Activated CD4-positive, alpha-beta T cell treated with anti-CD3 and anti-CD28 coated beads for 36 hours (primary cell): ENCODE measurements around the gene WDPCP. TPM values are rescaled to one million over a fixed set of nuclear protein-coding genes. Genes with fewer than 3 reads are reported as not detected.

ENCODE experiments used
- ATAC-seq: fragments of 200-7000 bp; cut with Tn5 transposase; one replicate; pipeline ENCODE4 v1.10.0; 2021; ENCODE audit warnings: mild to moderate bottlenecking, moderate library complexity
- CTCF ChIA-PET: fragments of 350-600 bp; sonication (Branson Sonifier 250); formaldehyde crosslinking; loops from one replicate; lab custom pipeline; 2021; ENCODE audit warnings: antibody characterized with exemption; lab: Charles Lee
- POLR2A ChIA-PET: fragments of 350-600 bp; sonication (Branson Sonifier 250); formaldehyde crosslinking; loops from one replicate; lab custom pipeline; 2021; ENCODE audit warnings: antibody characterized with exemption, inconsistent platforms; lab: Charles Lee
- DNase-seq: peaks from one replicate; pipeline ENCODE4 v3.0.0-alpha.2; 2020
- H3K27ac Mint-ChIP-seq: one replicate; pipeline ENCODE4 v1.8.0; 2021; ENCODE audit warnings: mixed read lengths
- H3K27me3 Mint-ChIP-seq: one replicate; pipeline ENCODE4 v1.8.0; 2021; ENCODE audit warnings: mixed read lengths
- H3K36me3 Mint-ChIP-seq: one replicate; pipeline ENCODE4 v1.8.0; 2021; ENCODE audit warnings: low read depth, mixed read lengths
- H3K4me1 Mint-ChIP-seq: one replicate; pipeline ENCODE4 v1.8.0; 2021; ENCODE audit warnings: mixed read lengths
- H3K4me3 Mint-ChIP-seq: one replicate; pipeline ENCODE4 v1.8.0; 2021; ENCODE audit warnings: mild to moderate bottlenecking, moderate library complexity, mixed read lengths
- H3K9me3 Mint-ChIP-seq: one replicate; pipeline ENCODE4 v1.8.0; 2021; ENCODE audit warnings: low read depth, mixed read lengths
- intact Hi-C, 2 experiments: fragments of 100-400 bp; cut with DNase I in 1 of 2; cut with micrococcal nuclease in 1 of 2; formaldehyde crosslinking; loops; one replicate each; pipeline versions ENCODE4 v1.14.2 to v1.15.1; 2022 to 2024; cut with DNase I, micrococcal nuclease
- total RNA-seq, 2 experiments: library from RNA; stranded (reverse); gene quantifications; one replicate each; pipeline ENCODE4 v1.2.3, GENCODE V29; 2021

The WDPCP gene
- total RNA-seq, 2 experiments from 2014 or later = 6.5 to 8.2 TPM

- Mint-ChIP-seq H3K27ac (no peak overlapping the region), H3K36me3 (peaks cover 9% of the 10 kb centered on the region), H3K9me3 (peaks cover 7% of the 10 kb centered on the region), H3K27me3 (no peaks in the 10 kb centered on the region), H3K4me1 (no peaks in the 10 kb centered on the region), H3K4me3 (no peak overlapping the region)
- DNase-seq = no peak
- intact Hi-C loops = loop anchor here (5.0 to 10.0 kb wide), 2 partner anchors 747 to 1085 kb away; no protein-coding TSS in a partner anchor
- CTCF ChIA-PET = no interaction called here
- no peak for ATAC-seq
- POLR2A ChIA-PET = no interaction called here
Measured at GRCh38 chr2:63539416-63540162, 48.7 kb downstream of the WDPCP start.

GRCh38 chr2:63538390-63538789, 49.9 kb downstream of the WDPCP start:
- no peak for DNase-seq
- ChIA-PET CTCF (no interaction called here), POLR2A (no interaction called here)
- H3K4me1 Mint-ChIP-seq = no peaks in the 10 kb centered on the region
- peaks cover 15% of the 10 kb centered on the region for H3K36me3 Mint-ChIP-seq
- intact Hi-C loops = no loop called here
- H3K27me3 Mint-ChIP-seq = no peaks in the 10 kb centered on the region
- no peak for ATAC-seq
- H3K27ac Mint-ChIP-seq = no peak overlapping the region
- H3K9me3 Mint-ChIP-seq = peaks cover 11% of the 10 kb centered on the region
- H3K4me3 Mint-ChIP-seq = no peak overlapping the region

GRCh38 chr2:63537306-63537705, 51.0 kb downstream of the WDPCP start:
- ChIA-PET POLR2A (no interaction called here), CTCF (no interaction called here)
- H3K36me3 Mint-ChIP-seq = peaks cover 16% of the 10 kb centered on the region
- no peaks in the 10 kb centered on the region for H3K27me3 Mint-ChIP-seq
- ATAC-seq (no peak), DNase-seq (no peak)
- H3K4me1 Mint-ChIP-seq = no peaks in the 10 kb centered on the region
- intact Hi-C loops = no loop called here
- H3K9me3 Mint-ChIP-seq = peaks cover 15% of the 10 kb centered on the region
- no peak overlapping the region for H3K4me3 Mint-ChIP-seq
- H3K27ac Mint-ChIP-seq = no peak overlapping the region

GRCh38 chr2:63530704-63531279, 57.5 kb downstream of the WDPCP start:
- H3K4me3 Mint-ChIP-seq = no peak overlapping the region

GRCh38 chr2:63525905-63526304, 62.4 kb downstream of the WDPCP start:
- ChIA-PET CTCF (no interaction called here), POLR2A (no interaction called here)
- ATAC-seq = no peak
- Mint-ChIP-seq H3K27ac (no peak overlapping the region), H3K4me3 (no peak overlapping the region), H3K9me3 (peaks cover 34% of the 10 kb centered on the region), H3K4me1 (no peaks in the 10 kb centered on the region), H3K36me3 (peaks cover 19% of the 10 kb centered on the region), H3K27me3 (no peaks in the 10 kb centered on the region)
- DNase-seq = no peak
- intact Hi-C loops = no loop called here

More at GRCh38 chr2:63530704-63531279, 57.5 kb downstream of the WDPCP start:
- intact Hi-C loops = no loop called here
- H3K27me3 Mint-ChIP-seq = no peaks in the 10 kb centered on the region
- CTCF ChIA-PET = interaction anchor here (0.7 kb wide), 1 partner anchor 13 kb away, joined by 3 read pairs; no protein-coding TSS in a partner anchor
- no peak overlapping the region for H3K27ac Mint-ChIP-seq
- H3K4me1 Mint-ChIP-seq = no peaks in the 10 kb centered on the region
- H3K36me3 Mint-ChIP-seq = peaks cover 24% of the 10 kb centered on the region
- POLR2A ChIA-PET = no interaction called here
- ATAC-seq = no peak
- no peak for DNase-seq
- H3K9me3 Mint-ChIP-seq = peaks cover 24% of the 10 kb centered on the region

- ATAC-seq (no peak), DNase-seq (no peak)
- no peaks in the 10 kb centered on the region for H3K4me1 Mint-ChIP-seq
- CTCF ChIA-PET = interaction anchor here (1.8 kb wide), 1 partner anchor 65 kb away, joined by 4 read pairs; the partner anchor contains the start of genes MDH1 and WDPCP
- intact Hi-C loops = no loop called here
- H3K27me3 Mint-ChIP-seq = no peaks in the 10 kb centered on the region
- H3K36me3 Mint-ChIP-seq = peaks cover 18% of the 10 kb centered on the region
- H3K9me3 Mint-ChIP-seq = peaks cover 42% of the 10 kb centered on the region
- POLR2A ChIA-PET = no interaction called here
- no peak overlapping the region for H3K4me3 Mint-ChIP-seq
- H3K27ac Mint-ChIP-seq = no peak overlapping the region
Measured at GRCh38 chr2:63522950-63523349, 65.3 kb downstream of the WDPCP start.

GRCh38 chr2:63520793-63521192, 67.5 kb downstream of the WDPCP start:
- no peak for ATAC-seq
- no peak for DNase-seq
- no peak overlapping the region for H3K4me3 Mint-ChIP-seq
- H3K36me3 Mint-ChIP-seq = peaks cover 18% of the 10 kb centered on the region
- no peaks in the 10 kb centered on the region for H3K27me3 Mint-ChIP-seq
- no peak overlapping the region for H3K27ac Mint-ChIP-seq
- H3K9me3 Mint-ChIP-seq = peaks cover 44% of the 10 kb centered on the region
- intact Hi-C loops = no loop called here
- CTCF ChIA-PET = no interaction called here
- POLR2A ChIA-PET = no interaction called here
- H3K4me1 Mint-ChIP-seq = no peaks in the 10 kb centered on the region

GRCh38 chr2:63514781-63515180, 73.5 kb downstream of the WDPCP start:
- CTCF ChIA-PET = no interaction called here
- Mint-ChIP-seq H3K4me1 (no peaks in the 10 kb centered on the region), H3K36me3 (peaks cover 14% of the 10 kb centered on the region), H3K27ac (no peak overlapping the region), H3K4me3 (no peak overlapping the region), H3K27me3 (no peaks in the 10 kb centered on the region), H3K9me3 (peaks cover 23% of the 10 kb centered on the region)
- intact Hi-C loops = no loop called here
- POLR2A ChIA-PET = no interaction called here
- DNase-seq (no peak), ATAC-seq (no peak)

GRCh38 chr2:63514237-63514716, 74.0 kb downstream of the WDPCP start:
- DNase-seq (no peak), ATAC-seq (no peak)
- H3K4me1 Mint-ChIP-seq = no peaks in the 10 kb centered on the region
- peaks cover 28% of the 10 kb centered on the region for H3K9me3 Mint-ChIP-seq
- no peak overlapping the region for H3K27ac Mint-ChIP-seq
- POLR2A ChIA-PET = no interaction called here
- peaks cover 14% of the 10 kb centered on the region for H3K36me3 Mint-ChIP-seq
- no peak overlapping the region for H3K4me3 Mint-ChIP-seq
- intact Hi-C loops = no loop called here
- CTCF ChIA-PET = no interaction called here
- H3K27me3 Mint-ChIP-seq = no peaks in the 10 kb centered on the region

GRCh38 chr2:63506320-63506719, 82.0 kb downstream of the WDPCP start:
- no peak overlapping the region for H3K27ac Mint-ChIP-seq

GRCh38 chr2:63503818-63504217, 84.5 kb downstream of the WDPCP start:
- no peak for DNase-seq
- CTCF ChIA-PET = interaction anchor here (0.6 kb wide), 1 partner anchor 1780 kb away, joined by 3 read pairs; no protein-coding TSS in a partner anchor
- Mint-ChIP-seq H3K27ac (no peak overlapping the region), H3K4me1 (peaks cover 10% of the 10 kb centered on the region), H3K9me3 (peaks cover 4% of the 10 kb centered on the region), H3K4me3 (no peak overlapping the region), H3K27me3 (no peaks in the 10 kb centered on the region), H3K36me3 (peaks cover 2% of the 10 kb centered on the region)
- POLR2A ChIA-PET = no interaction called here
- no peak for ATAC-seq
- intact Hi-C loops = no loop called here

More at GRCh38 chr2:63506320-63506719, 82.0 kb downstream of the WDPCP start:
- intact Hi-C loops = no loop called here
- Mint-ChIP-seq H3K9me3 (peaks cover 19% of the 10 kb centered on the region), H3K36me3 (peaks cover 17% of the 10 kb centered on the region), H3K4me3 (no peak overlapping the region), H3K27me3 (no peaks in the 10 kb centered on the region), H3K4me1 (peaks cover 10% of the 10 kb centered on the region)
- ChIA-PET CTCF (no interaction called here), POLR2A (no interaction called here)
- ATAC-seq = no peak
- DNase-seq = no peak

GRCh38 chr2:63500398-63500797, 87.9 kb downstream of the WDPCP start:
- Mint-ChIP-seq H3K9me3 (no peaks in the 10 kb centered on the region), H3K4me3 (no peak overlapping the region), H3K4me1 (peaks cover 2% of the 10 kb centered on the region), H3K27ac (no peak overlapping the region), H3K36me3 (no peaks in the 10 kb centered on the region), H3K27me3 (no peaks in the 10 kb centered on the region)
- ChIA-PET CTCF (no interaction called here), POLR2A (no interaction called here)
- intact Hi-C loops = no loop called here
- ATAC-seq = no peak
- no peak for DNase-seq
